HS-5 (cell line): Measurements from ENCODE around the gene THAP8.

ENCODE experiments used
- DNase-seq: peaks from one replicate; pipeline ENCODE4 v3.0.0-alpha.2; 2012; ENCODE audit warnings: low read depth

Gene THAP8

DNA sequence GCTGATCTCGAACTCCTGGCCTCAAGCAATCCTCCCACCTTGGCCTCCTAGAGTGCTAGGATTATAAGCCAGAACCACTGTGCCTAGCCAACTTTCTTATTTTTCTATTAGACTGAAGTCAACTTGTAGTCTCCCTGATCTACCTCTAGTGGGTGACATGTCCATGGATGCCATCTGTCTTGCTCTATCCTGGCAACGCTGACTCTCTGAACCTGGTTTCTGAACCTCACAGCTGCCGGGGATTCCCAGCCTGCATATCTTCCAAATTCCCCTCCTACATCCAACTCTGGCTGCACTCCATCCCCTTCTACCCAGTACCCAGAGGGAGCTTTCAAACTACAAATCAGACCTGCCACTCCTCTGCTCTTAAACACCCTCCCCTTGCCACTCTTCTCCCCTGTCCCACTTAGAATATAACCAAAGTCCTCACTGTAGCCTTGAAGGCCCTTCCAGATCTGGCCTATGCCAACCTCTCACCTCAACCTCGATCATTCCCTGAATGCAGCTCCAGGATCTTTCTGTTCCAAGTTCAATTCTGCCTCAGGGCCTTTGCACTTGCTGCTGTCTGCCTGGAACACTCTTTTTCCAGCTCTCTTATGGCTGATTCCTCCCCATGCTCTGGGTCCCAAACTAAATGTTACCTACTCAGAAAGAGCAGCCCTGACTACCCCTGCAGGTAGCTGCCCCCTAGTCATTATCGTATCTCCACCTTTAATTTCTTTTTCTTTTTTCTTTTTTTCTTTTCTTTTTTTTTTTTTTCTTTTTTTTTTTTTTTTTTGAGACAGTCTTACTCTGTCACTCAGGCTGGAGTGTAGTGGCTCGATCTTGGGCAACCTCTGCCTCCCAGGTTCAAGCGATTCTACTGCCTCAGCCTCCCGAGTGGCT lies 23.6 kb downstream of the THAP8 start:
- no peak for DNase-seq

GRCh38 chr19:36028313-36029041 lies 25.6 kb downstream of the THAP8 start:
- no peak for DNase-seq

DNA sequence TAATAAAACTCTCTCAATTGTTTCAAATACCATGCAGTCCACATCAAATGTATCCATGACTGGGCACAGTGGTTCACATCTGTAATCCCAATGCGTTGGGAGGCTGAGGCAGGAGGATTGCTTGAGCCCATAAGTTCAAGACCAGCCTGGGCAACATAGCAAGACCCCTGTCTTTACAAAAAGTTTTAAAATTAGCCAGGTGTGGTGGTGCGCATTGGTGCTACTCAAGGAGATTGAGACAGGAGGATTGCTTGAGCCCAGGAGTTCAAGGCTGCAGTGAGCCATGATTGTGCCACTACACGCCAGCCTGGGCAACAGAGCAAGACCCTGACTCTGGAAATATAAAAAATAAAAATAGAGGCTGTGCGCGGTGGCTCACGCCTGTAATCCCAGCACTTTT lies 26.4 kb downstream of the THAP8 start:
- no peak for DNase-seq

- no peak for DNase-seq
Measured at GRCh38 chr19:36026091-36026876, 27.8 kb downstream of the THAP8 start.

- DNase-seq, result no peak
Measured at GRCh38 chr19:36025541-36025940, 28.5 kb downstream of the THAP8 start.

- no peak for DNase-seq
Measured at GRCh38 chr19:36023432-36023831, 30.7 kb downstream of the THAP8 start.

DNA sequence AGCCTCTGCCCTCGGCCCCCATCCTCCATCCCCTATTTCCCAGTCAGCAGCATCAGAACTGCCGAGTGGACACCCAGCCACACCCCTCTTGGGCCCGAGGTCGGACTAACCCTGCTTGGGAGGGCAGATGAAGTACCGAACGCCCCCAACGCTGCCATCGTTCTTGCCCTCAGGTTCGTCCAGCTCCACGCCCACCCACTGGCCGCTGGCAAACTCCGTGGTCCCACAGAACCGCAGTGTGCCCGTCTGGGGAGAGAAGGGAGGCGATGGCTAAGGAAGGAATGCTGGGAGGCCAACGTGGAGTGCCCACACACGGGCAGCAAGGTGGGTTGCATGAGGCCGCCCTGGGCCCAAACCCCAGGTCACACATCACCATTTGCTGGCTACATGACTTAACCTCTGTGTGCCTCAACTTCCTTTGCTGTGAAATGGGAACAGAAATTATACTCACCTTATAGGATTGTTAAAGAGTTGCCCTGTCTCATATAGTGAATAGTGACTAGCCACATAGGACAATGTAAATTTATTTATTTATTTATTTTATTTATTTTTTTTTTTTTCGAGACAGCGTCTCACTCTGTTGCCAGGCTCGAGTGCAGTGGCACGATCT lies 34.9 kb downstream of the THAP8 start:
- no peak for DNase-seq

DNA sequence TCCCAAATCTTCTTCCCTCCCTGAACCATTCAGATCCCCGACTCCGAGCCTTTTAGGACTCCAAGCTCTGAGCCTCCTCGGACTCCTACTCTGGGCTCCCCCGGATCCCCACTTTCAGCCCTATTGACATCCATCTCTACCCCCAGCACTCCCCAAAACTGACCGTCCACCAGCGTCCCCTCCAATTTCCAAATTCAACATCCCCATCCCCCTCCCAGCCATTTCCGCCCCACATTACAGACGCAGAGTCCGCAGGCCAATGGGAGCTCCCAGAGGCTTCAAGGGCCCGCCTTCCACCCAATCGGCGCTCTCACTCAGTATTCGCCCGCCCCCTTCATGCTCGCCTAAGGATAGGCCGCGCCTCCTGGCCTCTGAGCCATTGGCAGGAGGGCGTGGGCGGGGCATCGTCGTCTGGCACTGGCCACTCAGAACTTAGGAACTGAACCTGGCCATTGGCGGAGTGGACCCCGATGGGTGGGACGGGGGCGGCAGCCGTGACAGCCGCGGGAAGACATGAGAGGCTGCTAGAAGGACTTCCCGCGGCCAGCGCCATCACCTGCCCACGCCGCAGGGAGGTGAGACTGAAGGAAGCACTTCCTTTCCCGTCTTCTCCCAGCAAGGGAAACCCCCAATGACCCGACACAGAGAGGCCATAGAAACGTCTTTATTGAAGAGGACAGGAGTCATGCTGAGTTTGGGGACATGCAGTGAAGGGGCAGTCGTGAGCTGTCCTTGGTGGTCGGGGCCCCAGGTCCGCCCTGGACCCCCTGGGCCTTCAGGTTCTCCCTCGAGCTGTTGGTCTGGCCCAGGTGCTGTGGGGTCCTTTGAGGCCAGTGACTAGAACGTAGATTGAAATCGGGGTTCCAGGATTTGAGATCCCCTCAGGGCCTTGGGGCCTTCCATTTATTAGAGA lies 39.8 kb downstream of the THAP8 start, which contains the start of gene ALKBH6:
Gene ALKBH6 (minus strand): TSS at position 202 of the 913 bp plus-strand sequence. CDS start 816 bp downstream, outside the sequence.
- peak; percentile 94 for DNase-seq

DNA sequence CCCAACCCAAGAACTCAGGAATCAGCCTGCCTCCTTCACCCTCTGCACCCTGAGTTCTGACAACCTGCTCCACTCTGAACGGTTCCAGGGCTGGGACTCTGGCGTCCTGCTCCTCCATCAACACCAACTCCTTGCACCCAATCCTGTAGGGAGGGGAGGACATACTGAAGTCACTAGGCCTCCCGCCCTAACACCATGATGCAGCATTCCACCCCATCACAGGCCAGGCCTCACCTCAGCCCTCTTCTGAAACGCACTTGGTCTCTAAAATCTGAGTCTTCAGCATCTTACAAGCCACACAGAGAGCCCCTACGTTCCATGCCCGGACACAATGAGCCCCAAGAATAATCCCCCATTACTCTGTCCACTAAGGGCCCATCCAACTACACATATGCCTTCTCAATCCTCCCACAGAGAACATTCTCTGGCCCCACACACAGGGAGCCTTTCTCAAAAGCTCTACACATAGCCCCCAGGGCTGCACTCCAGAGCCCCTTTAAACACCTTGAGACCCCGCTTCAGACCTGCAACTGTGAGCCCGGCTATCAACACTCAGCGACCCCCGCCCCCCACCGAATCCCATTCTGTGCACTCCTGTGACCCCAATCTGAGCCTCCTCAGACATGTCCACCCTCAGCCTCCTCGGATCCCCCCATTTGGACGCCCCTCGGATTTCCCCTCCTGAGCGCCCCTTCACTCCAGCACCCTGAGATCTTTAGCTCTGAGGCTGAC lies 40.6 kb downstream of the THAP8 start:
- no peak for DNase-seq

DNA sequence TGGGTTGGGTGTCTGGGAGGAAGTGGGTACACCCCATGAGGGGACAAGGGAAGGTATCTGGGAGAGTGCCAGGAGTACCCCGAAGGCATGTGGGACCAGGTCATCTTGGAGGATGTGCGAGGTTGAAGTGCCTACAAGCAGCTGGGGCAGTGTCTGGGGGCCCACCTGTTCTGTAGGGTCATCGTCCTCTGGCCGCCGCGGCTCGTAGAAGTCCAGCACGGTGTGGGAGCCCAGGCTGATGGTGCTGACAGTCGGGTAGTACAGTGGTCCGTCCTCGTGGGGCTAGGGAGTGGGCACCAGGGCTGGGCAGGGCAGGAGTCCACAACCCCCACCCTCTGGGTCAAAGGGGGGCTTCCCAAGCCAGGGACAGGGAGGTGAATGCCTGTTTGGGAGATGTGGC lies 43.7 kb downstream of the THAP8 start:
- no peak for DNase-seq

GRCh38 chr19:36009633-36010379 lies 44.3 kb downstream of the THAP8 start:
- DNase-seq, result no peak

- DNase-seq, result no peak
Measured at GRCh38 chr19:36009220-36009619, 44.9 kb downstream of the THAP8 start.

DNA sequence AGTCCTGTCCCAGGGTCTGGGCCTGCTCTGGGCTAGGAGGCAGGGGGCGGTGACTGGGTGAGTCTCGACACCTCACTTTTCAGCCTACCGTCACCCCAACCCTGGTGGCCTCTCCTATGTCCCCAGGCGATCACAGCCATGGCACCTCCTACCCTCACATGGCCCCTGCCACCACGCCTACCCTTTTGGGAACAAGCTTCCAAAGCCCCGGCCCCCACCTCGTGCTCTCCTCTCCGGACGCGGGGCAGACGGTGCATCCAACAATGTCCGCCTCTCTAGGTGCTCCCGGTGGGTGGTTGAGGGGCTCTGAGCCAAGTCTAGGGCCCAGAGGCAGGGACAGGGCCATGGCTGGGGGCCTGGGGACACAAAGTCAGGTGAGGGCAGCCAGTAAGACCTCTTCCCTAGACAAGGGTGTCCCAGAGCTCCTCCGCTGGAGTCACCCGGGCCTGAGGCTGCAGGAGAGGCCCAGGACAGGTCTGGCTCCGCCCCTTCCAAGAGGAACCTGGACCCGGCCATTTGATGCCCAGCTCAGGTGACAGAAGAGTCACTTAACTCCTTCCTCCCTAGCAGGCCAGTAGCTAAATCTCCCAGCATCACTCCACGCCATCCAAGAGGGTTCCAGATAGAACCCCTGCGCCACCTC lies 45.6 kb downstream of the THAP8 start, which contains the start of gene SYNE4:
Gene SYNE4 (minus strand): TSS at position 478 of the 643 bp plus-strand sequence. CDS start 132 bp downstream, at position 346.
- DNase-seq, result no peak

- no peak for DNase-seq
Measured at GRCh38 chr19:36006955-36007354, 47.1 kb downstream of the THAP8 start.

DNA sequence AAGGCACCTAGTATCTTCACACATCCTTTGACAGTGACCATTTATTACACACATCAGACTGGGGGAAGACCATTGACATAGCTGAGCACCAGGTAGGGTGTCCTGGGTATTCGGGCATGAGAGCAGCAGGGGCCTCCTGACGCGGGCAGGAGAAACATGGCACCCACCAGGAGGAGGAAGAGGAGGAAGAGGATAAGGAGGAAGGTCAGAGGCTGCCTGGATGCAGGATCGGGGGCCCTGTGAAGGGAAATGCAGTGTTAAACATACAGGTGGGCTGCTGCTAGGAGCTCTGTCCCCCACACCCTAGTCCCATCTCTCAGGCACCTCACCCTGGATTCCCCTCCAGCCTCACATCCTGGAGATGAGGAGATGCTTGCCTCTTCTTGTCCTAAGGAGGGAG lies 50.8 kb downstream of the THAP8 start:
- no peak for DNase-seq

DNA sequence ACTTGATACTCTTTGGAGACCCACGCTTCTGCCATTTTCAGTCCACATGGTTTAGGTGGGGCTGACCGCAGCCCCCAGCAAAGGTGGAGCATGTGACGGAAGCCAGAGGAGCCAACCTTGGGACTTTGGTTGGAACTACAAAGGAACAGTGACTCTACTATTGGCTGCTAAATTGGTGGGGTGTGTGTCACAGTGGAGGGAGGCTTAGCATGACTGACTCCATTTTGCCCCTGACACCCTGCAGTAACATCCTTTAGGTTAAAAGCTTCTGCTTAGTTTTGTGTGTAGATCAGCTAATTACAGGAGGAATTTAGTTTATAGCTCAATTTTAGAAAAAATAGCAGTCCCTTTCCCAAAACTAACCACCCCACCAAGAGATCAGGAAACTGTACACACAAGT lies 52.5 kb downstream of the THAP8 start:
- DNase-seq, result no peak

DNA sequence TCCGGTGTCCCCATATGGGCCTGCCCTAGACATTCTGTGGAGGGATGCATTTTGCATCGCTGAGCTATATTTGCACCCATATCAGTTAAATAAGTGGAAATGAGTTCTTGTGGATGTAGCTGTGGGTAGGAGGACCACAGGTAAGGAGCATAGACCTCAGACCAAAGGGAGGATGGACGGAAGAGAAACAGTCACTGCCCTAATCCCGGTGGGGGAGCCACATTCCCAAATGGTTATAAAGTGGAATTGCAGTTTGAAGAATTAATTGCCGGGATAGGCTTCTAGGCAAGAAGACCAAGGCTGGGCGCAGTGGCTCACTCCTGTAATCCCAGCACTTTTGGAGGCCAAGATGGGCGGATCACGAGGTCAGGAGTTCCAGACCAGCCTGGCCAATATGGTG lies 57.3 kb downstream of the THAP8 start:
- no peak for DNase-seq

GRCh38 chr19:35995048-35995993 lies 58.8 kb downstream of the THAP8 start, which contains the start of gene SDHAF1:
TSS of gene SDHAF1 (plus strand) at chr19:35995188. CDS start at chr19:35995275, 87 bp downstream.
- peak; percentile 77 for DNase-seq
